H9 (cell line): ENCODE data around the gene GLB1L2. TPM values are rescaled to one million over a fixed set of nuclear protein-coding genes. Genes with fewer than 3 reads are reported as not detected.

Experiments used
- DNase-seq: peaks from one replicate; pipeline ENCODE4 v3.0.0-alpha.2; 2017
- H2AFZ ChIP-seq: one replicate; pipeline ENCODE4 v1.6.1; 2013; ENCODE audit warnings: mild to moderate bottlenecking, low read length, control low read depth, moderate library complexity
- H2AK5ac ChIP-seq: 2 replicates; pipeline ENCODE4 v1.6.1; 2013; ENCODE audit warnings: low read length, control low read depth, mixed read lengths; ENCODE audit not compliant: insufficient read length
- H2BK120ac ChIP-seq: one replicate; pipeline ENCODE4 v1.6.1; 2013; ENCODE audit warnings: low read depth, mild to moderate bottlenecking, low read length, control low read depth, inconsistent platforms; ENCODE audit not compliant: poor library complexity, severe bottlenecking
- H2BK12ac ChIP-seq: 2 replicates; pipeline ENCODE4 v1.6.1; 2013; ENCODE audit warnings: low read length, control low read depth, mixed read lengths, low read depth; ENCODE audit not compliant: insufficient read length
- H2BK15ac ChIP-seq: 2 replicates; pipeline ENCODE4 v1.6.1; 2013; ENCODE audit warnings: low read depth, low read length, control low read depth
- H2BK20ac ChIP-seq: one replicate; pipeline ENCODE4 v1.6.1; 2013; ENCODE audit warnings: low read depth, mild to moderate bottlenecking, low read length, control low read depth, inconsistent platforms; ENCODE audit not compliant: poor library complexity, severe bottlenecking
- H2BK5ac ChIP-seq: 2 replicates; pipeline ENCODE4 v1.6.1; 2013; ENCODE audit warnings: low read length, control low read depth, mixed read lengths; ENCODE audit not compliant: insufficient read length
- H3K14ac ChIP-seq: 2 replicates; pipeline ENCODE4 v1.6.1; 2013; ENCODE audit warnings: low read length, control low read depth; ENCODE audit not compliant: insufficient read depth
- H3K18ac ChIP-seq: 2 replicates; pipeline ENCODE4 v1.6.1; 2013; ENCODE audit warnings: low read depth, mild to moderate bottlenecking, mixed read lengths, low read length, control low read depth; ENCODE audit not compliant: insufficient read length
- H3K23ac ChIP-seq: 2 replicates; pipeline ENCODE4 v1.6.1; 2013; ENCODE audit warnings: low read length, control low read depth, mixed read lengths, low read depth; ENCODE audit not compliant: insufficient read length
- H3K23me2 ChIP-seq: 2 replicates; pipeline ENCODE4 v1.6.1; 2013; ENCODE audit warnings: low read depth, mild to moderate bottlenecking, mixed read lengths, low read length, control low read depth; ENCODE audit not compliant: insufficient read length, poor library complexity, severe bottlenecking
- H3K27ac ChIP-seq: 2 replicates; pipeline ENCODE4 v1.5.1; 2013; ENCODE audit warnings: low read length, control low read depth, mixed read lengths, low read depth; ENCODE audit not compliant: insufficient read length
- H3K27me3 ChIP-seq: 2 replicates; pipeline ENCODE4 v1.6.1; 2013; ENCODE audit warnings: low read length, control low read depth, inconsistent platforms; ENCODE audit not compliant: insufficient read depth
- H3K4ac ChIP-seq: 2 replicates; pipeline ENCODE4 v1.6.1; 2013; ENCODE audit warnings: low read depth, mild to moderate bottlenecking, control low read depth, inconsistent platforms, low read length, moderate library complexity
- H3K4me1 ChIP-seq: 2 replicates; pipeline ENCODE4 v1.6.1; 2013; ENCODE audit warnings: low read length, control low read depth, inconsistent platforms; ENCODE audit not compliant: insufficient read depth
- H3K4me2 ChIP-seq: 2 replicates; pipeline ENCODE4 v1.6.1; 2013; ENCODE audit warnings: low read length, control low read depth, mixed read lengths; ENCODE audit not compliant: insufficient read length, insufficient read depth
- H3K56ac ChIP-seq: 2 replicates; pipeline ENCODE4 v1.6.1; 2013; ENCODE audit warnings: low read depth, mild to moderate bottlenecking, mixed read lengths, low read length, control low read depth; ENCODE audit not compliant: insufficient read length
- H3K79me1 ChIP-seq: 2 replicates; pipeline ENCODE4 v1.6.1; 2013; ENCODE audit warnings: low read depth, mild to moderate bottlenecking, moderate library complexity, low read length, control low read depth, inconsistent platforms; ENCODE audit not compliant: insufficient read depth, poor library complexity, severe bottlenecking
- H3K79me2 ChIP-seq: 2 replicates; pipeline ENCODE4 v1.6.1; 2013; ENCODE audit warnings: low read length, control low read depth, inconsistent platforms; ENCODE audit not compliant: insufficient read depth
- H3K9ac ChIP-seq: 2 replicates; pipeline ENCODE4 v1.6.1; 2013; ENCODE audit warnings: low read length, control low read depth, mixed read lengths; ENCODE audit not compliant: insufficient read length; ENCODE audit errors: extremely low read depth
- H3K9me3 ChIP-seq: one replicate; pipeline ENCODE4 v1.6.1; 2013; ENCODE audit warnings: low read depth, low read length, inconsistent platforms; ENCODE audit not compliant: control insufficient read depth
- H3T11ph ChIP-seq: one replicate; pipeline ENCODE4 v1.6.1; 2013; ENCODE audit warnings: mild to moderate bottlenecking, low read length, control low read depth, inconsistent platforms
- H4K20me1 ChIP-seq: one replicate; pipeline ENCODE4 v1.6.1; 2013; ENCODE audit not compliant: control insufficient read depth, insufficient read length, insufficient read depth
- H4K5ac ChIP-seq: 2 replicates; pipeline ENCODE4 v1.6.1; 2013; ENCODE audit warnings: low read depth, mild to moderate bottlenecking, mixed read lengths, low read length, control low read depth; ENCODE audit not compliant: insufficient read length
- H4K8ac ChIP-seq: replicated peaks from 2 replicates; pipeline ENCODE4 v1.6.1; 2013; ENCODE audit warnings: low read length, control low read depth, mixed read lengths, low read depth; ENCODE audit not compliant: insufficient read length
- H4K91ac ChIP-seq: 2 replicates; pipeline ENCODE4 v1.6.1; 2013; ENCODE audit warnings: low read depth, mild to moderate bottlenecking, moderate library complexity, mixed read lengths, low read length, control low read depth; ENCODE audit not compliant: insufficient read length
- H3K27ac Mint-ChIP-seq, 3 experiments: 2 replicates in 2 of 3; 3 replicates in 1 of 3; pipeline ENCODE4 v1.8.0; 2020 to 2021; ENCODE audit warnings: mixed read lengths in 3 of 3, mild to moderate bottlenecking in 1 of 3, moderate library complexity in 1 of 3
- H3K27me3 Mint-ChIP-seq: 2 replicates; pipeline ENCODE4 v1.8.0; 2021; ENCODE audit warnings: low read depth, mild to moderate bottlenecking, moderate library complexity, mixed read lengths
- H3K36me3 Mint-ChIP-seq, 3 experiments: 2 replicates in 2 of 3; 3 replicates in 1 of 3; pipeline ENCODE4 v1.8.0; 2020 to 2021; ENCODE audit warnings: low read depth in 3 of 3, mixed read lengths in 3 of 3; ENCODE audit not compliant: insufficient read depth in 1 of 3
- H3K4me1 Mint-ChIP-seq, 2 experiments: 2 replicates each; pipeline ENCODE4 v1.8.0; 2020; ENCODE audit warnings: mixed read lengths in 2 of 2
- H3K4me3 Mint-ChIP-seq, 2 experiments: 2 replicates in 1 of 2; 3 replicates in 1 of 2; pipeline ENCODE4 v1.8.0; 2020 to 2021; ENCODE audit warnings: mild to moderate bottlenecking in 2 of 2, mixed read lengths in 2 of 2, moderate library complexity in 1 of 2
- H3K9me3 Mint-ChIP-seq, 2 experiments: 2 replicates in 1 of 2; 3 replicates in 1 of 2; pipeline ENCODE4 v1.8.0; 2020; ENCODE audit warnings: mild to moderate bottlenecking in 2 of 2, mixed read lengths in 2 of 2, moderate library complexity in 1 of 2
- WGBS: extraction: QIAGEN DNeasy Blood & Tissue Kit; methylation state at CpG from one replicate; pipeline ENCODE4 v1.1.7; 2013; ENCODE audit warnings: missing lambda C conversion rate, low lambda C conversion rate, mixed read lengths; ENCODE audit not compliant: insufficient read length; ENCODE audit errors: extremely low coverage; 5-methylcytosine and 5-hydroxymethylcytosine counted together
- total RNA-seq: library from RNA; stranded (reverse); gene quantifications from 2 replicates; pipeline ENCODE4 v1.2.1, GENCODE V29; 2021
- TF ChIP-seq, protein P1 (sequence below): fragments of 200-600 bp; sonication (generic); conservative IDR thresholded peaks from 3 replicates; pipeline ENCODE4 v1.8.0; 2021; ENCODE audit warnings: antibody characterized with exemption, mild to moderate bottlenecking

The GLB1L2 gene
- total RNA-seq, 1 experiment from 2014 or later, result 2.4 TPM

- H4K8ac ChIP-seq, result no peak overlapping the region
- no peak overlapping the region for H3K4ac ChIP-seq
- Mint-ChIP-seq H3K36me3 (no peaks in the 10 kb centered on the region; a peak in 1 of 7 replicates), H3K27me3 (peaks cover 18% of the 10 kb centered on the region), H3K9me3 (no peaks in the 10 kb centered on the region), H3K4me3 (no peak overlapping the region), H3K27ac (no peak overlapping the region), H3K4me1 (peaks cover 0 to under 1% of the 10 kb centered on the region in 2 experiments; a peak in 1 of 4 replicates)
- H3K27me3 ChIP-seq, result no peaks in the 10 kb centered on the region
- H2BK12ac ChIP-seq, result no peak overlapping the region
- H3K56ac ChIP-seq, result no peak overlapping the region
- DNase-seq, result no peak
- no peak overlapping the region for H3K4me2 ChIP-seq
- H2AK5ac ChIP-seq, result no peak overlapping the region
- H3K9me3 ChIP-seq, result no peaks in the 10 kb centered on the region
- no peaks in the 10 kb centered on the region for H4K20me1 ChIP-seq
- H3K79me2 ChIP-seq, result no peaks in the 10 kb centered on the region
- no peak overlapping the region for H3T11ph ChIP-seq
- H4K91ac ChIP-seq, result no peak overlapping the region
- no peak overlapping the region for H3K14ac ChIP-seq
- no peak overlapping the region for H3K9ac ChIP-seq
- H2BK120ac ChIP-seq, result no peak overlapping the region
- H2BK15ac ChIP-seq, result no peak overlapping the region
- H3K79me1 ChIP-seq, result no peaks in the 10 kb centered on the region
- no peaks in the 10 kb centered on the region for H3K4me1 ChIP-seq
- WGBS, result no CpG with 5 or more reads among the region's 18 CpGs
- no peak overlapping the region for H3K18ac ChIP-seq
- no peak overlapping the region for H3K23ac ChIP-seq
- no peak overlapping the region for H3K27ac ChIP-seq
- no peak overlapping the region for H2BK20ac ChIP-seq
- no peaks in the 10 kb centered on the region for H3K23me2 ChIP-seq
- H2BK5ac ChIP-seq, result no peak overlapping the region
- H4K5ac ChIP-seq, result no peak overlapping the region
- TF ChIP-seq, protein P1, sequence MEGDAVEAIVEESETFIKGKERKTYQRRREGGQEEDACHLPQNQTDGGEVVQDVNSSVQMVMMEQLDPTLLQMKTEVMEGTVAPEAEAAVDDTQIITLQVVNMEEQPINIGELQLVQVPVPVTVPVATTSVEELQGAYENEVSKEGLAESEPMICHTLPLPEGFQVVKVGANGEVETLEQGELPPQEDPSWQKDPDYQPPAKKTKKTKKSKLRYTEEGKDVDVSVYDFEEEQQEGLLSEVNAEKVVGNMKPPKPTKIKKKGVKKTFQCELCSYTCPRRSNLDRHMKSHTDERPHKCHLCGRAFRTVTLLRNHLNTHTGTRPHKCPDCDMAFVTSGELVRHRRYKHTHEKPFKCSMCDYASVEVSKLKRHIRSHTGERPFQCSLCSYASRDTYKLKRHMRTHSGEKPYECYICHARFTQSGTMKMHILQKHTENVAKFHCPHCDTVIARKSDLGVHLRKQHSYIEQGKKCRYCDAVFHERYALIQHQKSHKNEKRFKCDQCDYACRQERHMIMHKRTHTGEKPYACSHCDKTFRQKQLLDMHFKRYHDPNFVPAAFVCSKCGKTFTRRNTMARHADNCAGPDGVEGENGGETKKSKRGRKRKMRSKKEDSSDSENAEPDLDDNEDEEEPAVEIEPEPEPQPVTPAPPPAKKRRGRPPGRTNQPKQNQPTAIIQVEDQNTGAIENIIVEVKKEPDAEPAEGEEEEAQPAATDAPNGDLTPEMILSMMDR, result no peak
- H2AFZ ChIP-seq, result no peak overlapping the region
Observed at GRCh38 chr11:134367781-134368180, 36.0 kb downstream of the GLB1L2 start.
